PC-9 (cell line): ENCODE data around the gene MUS81. TPM values are rescaled to one million over a fixed set of nuclear protein-coding genes. Genes with fewer than 3 reads are reported as not detected.

Experiments used
- BruUV-seq: library from RNA; stranded (reverse); fragments of 400-500 nt; replicated peaks from 2 replicates; lab custom pipeline; 2021; lab: Mats Ljungman, UMichigan
- CTCF ChIA-PET: fragments of 300-600 bp; sonication (Branson Sonifier 250); formaldehyde crosslinking; loops from one replicate; lab custom pipeline; 2022; ENCODE audit warnings: antibody characterized with exemption; lab: Charles Lee
- POLR2A ChIA-PET: fragments of 300-600 bp; sonication (Branson Sonifier 250); formaldehyde crosslinking; loops from one replicate; lab custom pipeline; 2022; ENCODE audit warnings: antibody characterized with exemption; ENCODE audit not compliant: unreplicated experiment; lab: Charles Lee
- DNase-seq, 2 experiments: peaks; one replicate each; pipeline versions ENCODE4 v3.0.0 to v3.0.0-alpha.2; 2015 to 2022; ENCODE audit warnings: mixed read lengths in 1 of 2
- H2AFZ ChIP-seq: fragments of 200-600 bp; sonication (generic); 2 replicates; pipeline ENCODE4 v1.8.1; 2017; ENCODE audit warnings: antibody characterized with exemption
- H3F3A ChIP-seq: fragments of 200-600 bp; sonication (generic); 2 replicates; pipeline ENCODE4 v1.8.1; 2017; ENCODE audit warnings: antibody characterized with exemption, mild to moderate bottlenecking, low read depth; ENCODE audit not compliant: insufficient read depth
- H3K27ac ChIP-seq: fragments of 200-600 bp; sonication (generic); 2 replicates; pipeline ENCODE4 v1.6.1; 2016; ENCODE audit warnings: mixed run types
- H3K27me3 ChIP-seq: fragments of 200-600 bp; sonication (generic); 2 replicates; pipeline ENCODE4 v1.6.1; 2016; ENCODE audit warnings: low read depth, mixed run types; ENCODE audit not compliant: insufficient read depth
- H3K36me3 ChIP-seq: fragments of 200-600 bp; sonication (generic); 2 replicates; pipeline ENCODE4 v1.6.1; 2016; ENCODE audit warnings: low read depth, mixed run types
- H3K4me1 ChIP-seq: fragments of 200-600 bp; sonication (generic); replicated peaks from 2 replicates; pipeline ENCODE4 v1.6.1; 2016; ENCODE audit warnings: mixed run types; ENCODE audit not compliant: insufficient read depth
- H3K4me2 ChIP-seq: fragments of 200-600 bp; sonication (generic); 2 replicates; pipeline ENCODE4 v1.6.1; 2017; ENCODE audit warnings: mixed run types
- H3K4me3 ChIP-seq: fragments of 200-600 bp; sonication (generic); 2 replicates; pipeline ENCODE4 v1.6.1; 2016; ENCODE audit warnings: mixed run types
- H3K79me2 ChIP-seq: fragments of 200-600 bp; sonication (generic); 2 replicates; pipeline ENCODE4 v1.6.1; 2017; ENCODE audit warnings: low read depth, mixed run types
- H3K9me2 ChIP-seq: fragments of 200-600 bp; sonication (generic); 2 replicates; pipeline ENCODE4 v1.8.1; 2017; ENCODE audit warnings: mild to moderate bottlenecking; ENCODE audit not compliant: insufficient read depth
- H3K9me3 ChIP-seq: fragments of 200-600 bp; sonication (generic); 2 replicates; pipeline ENCODE4 v1.8.1; 2016; ENCODE audit warnings: low read depth; ENCODE audit not compliant: insufficient read depth
- H4K20me1 ChIP-seq: fragments of 200-600 bp; sonication (generic); 2 replicates; pipeline ENCODE4 v1.8.1; 2017; ENCODE audit not compliant: insufficient read depth
- CTCF ChIP-seq: fragments of 200-600 bp; sonication (generic); conservative IDR thresholded peaks from 2 replicates; pipeline ENCODE4 v1.6.1; 2017; ENCODE audit warnings: mixed run types, antibody characterized with exemption, mild to moderate bottlenecking, moderate library complexity
- EZH2 ChIP-seq: fragments of 200-600 bp; sonication (generic); IDR thresholded peaks from 2 replicates; pipeline ENCODE4 v1.8.0; 2017; ENCODE audit warnings: antibody characterized with exemption, low read depth
- intact Hi-C: fragments of 100-400 bp; cut with micrococcal nuclease; formaldehyde crosslinking; loops from one replicate; pipeline ENCODE4 v1.10.0; 2022; ENCODE audit not compliant: unreplicated experiment
- total RNA-seq: library from RNA; stranded (reverse); gene quantifications from 2 replicates; pipeline ENCODE4 v1.2.3, GENCODE V29; 2021

Gene MUS81
- total RNA-seq, 1 experiment from 2014 or later = 62.7 TPM

- H2AFZ ChIP-seq = peak overlapping the region; percentile 61; the same call in 1 of the 2 replicates
- CTCF ChIA-PET = interaction anchor here (0.7 to 1.2 kb wide), 3 partner anchors 9 to 24 kb away, joined by 3 to 13 read pairs (median 4); partner anchors contain the start of gene FIBP
- H3K9me3 ChIP-seq = no peaks in the 10 kb centered on the region
- POLR2A ChIA-PET = interaction anchor here (0.5 to 1.1 kb wide), 6 partner anchors 9 to 305 kb away, joined by 3 to 6 read pairs (median 4); no protein-coding TSS in a partner anchor
- no peaks in the 10 kb centered on the region for H3K36me3 ChIP-seq
- peak overlapping the region; percentile 63 for H3K4me2 ChIP-seq
- peaks cover 66% of the 10 kb centered on the region for H3F3A ChIP-seq
- intact Hi-C loops = no loop called here
- no TSS peak for BruUV-seq
- H3K27ac ChIP-seq = peak overlapping the region; percentile 67
- H3K79me2 ChIP-seq = peaks cover 11% of the 10 kb centered on the region
- TF ChIP-seq CTCF = no peak; the same call in 1 of the 2 replicates
- no peak for TF ChIP-seq EZH2
- H3K9me2 ChIP-seq = no peaks in the 10 kb centered on the region
- no peak overlapping the region for H3K4me3 ChIP-seq
- DNase-seq = peak; percentile 63 to 70
- H4K20me1 ChIP-seq = no peaks in the 10 kb centered on the region
- peaks cover 77% of the 10 kb centered on the region for H3K4me1 ChIP-seq
- no peaks in the 10 kb centered on the region for H3K27me3 ChIP-seq
These were observed 51.7 kb downstream of the MUS81 start for GRCh38 chr11:65911682-65912568.

GRCh38 chr11:65912845-65913244 lies 52.6 kb downstream of the MUS81 start:
- Histone ChIP-seq H3K9me2 (no peaks in the 10 kb centered on the region), H3F3A (peaks cover 66% of the 10 kb centered on the region), H3K4me1 (peaks cover 80% of the 10 kb centered on the region), H3K27ac (peak overlapping the region; percentile 67), H3K36me3 (no peaks in the 10 kb centered on the region), H3K9me3 (no peaks in the 10 kb centered on the region), H3K4me3 (no peak overlapping the region), H2AFZ (no peak overlapping the region), H3K27me3 (no peaks in the 10 kb centered on the region), H3K79me2 (peaks cover 20% of the 10 kb centered on the region), H4K20me1 (no peaks in the 10 kb centered on the region), H3K4me2 (peak overlapping the region; percentile 63)
- peak in 1 of 2 experiments; percentile 48 for DNase-seq
- intact Hi-C loops = no loop called here
- no TSS peak for BruUV-seq
- POLR2A ChIA-PET = interaction anchor here (0.5 to 0.9 kb wide), 5 partner anchors 10 to 56 kb away, joined by 3 to 10 read pairs (median 3); partner anchors contain the start of gene CCDC85B
- TF ChIP-seq CTCF (no peak), EZH2 (no peak)
- CTCF ChIA-PET = no interaction called here

DNA sequence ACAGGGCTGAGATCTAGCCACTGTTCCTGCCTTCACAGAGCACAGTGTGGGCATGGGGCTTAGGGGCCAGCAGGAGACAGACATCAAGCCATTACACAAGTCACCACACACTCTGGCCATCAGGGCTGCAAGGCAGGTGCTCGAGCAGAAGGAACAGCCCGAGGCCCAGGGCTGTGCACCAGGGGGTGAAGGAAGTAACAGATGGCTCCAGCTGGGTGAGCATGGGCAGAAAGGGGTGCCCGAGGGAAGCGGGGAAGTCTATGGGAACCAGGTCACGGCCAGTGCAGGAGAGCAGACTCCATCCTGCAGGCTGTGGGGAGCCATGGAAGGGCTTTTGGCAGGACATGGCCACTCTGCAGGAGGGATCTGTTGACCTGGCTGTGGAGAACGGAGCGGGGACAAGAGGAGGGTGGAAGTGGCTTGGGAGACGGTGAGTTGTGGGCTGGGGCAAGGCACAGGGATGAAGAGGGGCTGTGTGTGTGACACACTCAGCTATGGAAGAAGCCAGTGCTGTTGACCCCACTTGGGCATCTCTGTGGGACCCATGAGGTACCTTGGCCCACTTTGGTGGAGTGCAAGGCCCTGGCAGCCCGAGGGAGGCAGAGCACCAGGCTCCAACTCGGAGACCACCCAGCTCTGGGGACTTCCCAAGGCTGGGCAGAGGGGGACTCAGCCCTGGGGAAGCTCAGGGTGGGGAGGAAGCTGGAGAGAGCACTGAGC lies 55.0 kb downstream of the MUS81 start:
- Histone ChIP-seq H3K9me3 (no peaks in the 10 kb centered on the region), H2AFZ (no peak overlapping the region), H3K9me2 (no peaks in the 10 kb centered on the region), H3K36me3 (no peaks in the 10 kb centered on the region), H3K27me3 (no peaks in the 10 kb centered on the region), H3K27ac (peak overlapping the region; percentile 90), H4K20me1 (no peaks in the 10 kb centered on the region), H3F3A (peaks cover 57% of the 10 kb centered on the region), H3K4me1 (peaks cover 77% of the 10 kb centered on the region), H3K4me3 (peak overlapping the region; percentile 89; the same call in 1 of the 2 replicates), H3K4me2 (peak overlapping the region; percentile 90), H3K79me2 (peaks cover 36% of the 10 kb centered on the region)
- TF ChIP-seq CTCF = no peak
- TF ChIP-seq EZH2 = no peak
- DNase-seq = peak in 1 of 2 experiments; percentile 71
- ChIA-PET CTCF (interaction anchor here (0.9 to 1.4 kb wide), 2 partner anchors 25 to 27 kb away, joined by 9 read pairs; partner anchors contain the start of gene FIBP), POLR2A (interaction anchor here (0.6 to 1.6 kb wide), 9 partner anchors 12 to 486 kb away, joined by 3 to 34 read pairs (median 6); partner anchors contain the start of genes CCDC85B, FIBP and FOSL1)
- intact Hi-C loops = loop anchor here (1.0 to 5.0 kb wide), 2 partner anchors 12 to 358 kb away; partner anchors contain the start of gene LTBP3
- no TSS peak for BruUV-seq
